SK-N-SH (cell line): ENCODE measurements around the gene EFNB2.
A peak's percentile ranks its signal among the peaks of the same experiment; 100 is the strongest.

Experiments
- FOXM1 ChIP-seq: IDR thresholded peaks from 2 replicates; pipeline ENCODE4 v1.4.0; 2012; ENCODE audit warnings: low read depth, mild to moderate bottlenecking
- MXI1 ChIP-seq: IDR thresholded peaks from 2 replicates; pipeline ENCODE4 v1.6.1; 2012; ENCODE audit warnings: mild to moderate bottlenecking, low read depth, low read length, improper control_type of control experiment
- POLR2AphosphoS5 ChIP-seq: IDR thresholded peaks from 2 replicates; pipeline ENCODE4 v1.6.1; 2012; ENCODE audit warnings: low read depth, low read length
- RAD21 ChIP-seq: IDR thresholded peaks from 2 replicates; pipeline ENCODE4 v1.6.1; 2012; ENCODE audit warnings: mild to moderate bottlenecking, low read length
- TF ChIP-seq, protein P1 (sequence below): fragments of 200-600 bp; sonication (generic); IDR thresholded peaks from 2 replicates; pipeline ENCODE4 v1.6.1; 2017; ENCODE audit warnings: antibody characterized with exemption, mild to moderate bottlenecking, moderate library complexity
- TF ChIP-seq, protein P2 (sequence below): IDR thresholded peaks from 2 replicates; pipeline ENCODE4 v1.6.1; 2012; ENCODE audit warnings: mild to moderate bottlenecking, low read depth, low read length, moderate library complexity

DNA sequence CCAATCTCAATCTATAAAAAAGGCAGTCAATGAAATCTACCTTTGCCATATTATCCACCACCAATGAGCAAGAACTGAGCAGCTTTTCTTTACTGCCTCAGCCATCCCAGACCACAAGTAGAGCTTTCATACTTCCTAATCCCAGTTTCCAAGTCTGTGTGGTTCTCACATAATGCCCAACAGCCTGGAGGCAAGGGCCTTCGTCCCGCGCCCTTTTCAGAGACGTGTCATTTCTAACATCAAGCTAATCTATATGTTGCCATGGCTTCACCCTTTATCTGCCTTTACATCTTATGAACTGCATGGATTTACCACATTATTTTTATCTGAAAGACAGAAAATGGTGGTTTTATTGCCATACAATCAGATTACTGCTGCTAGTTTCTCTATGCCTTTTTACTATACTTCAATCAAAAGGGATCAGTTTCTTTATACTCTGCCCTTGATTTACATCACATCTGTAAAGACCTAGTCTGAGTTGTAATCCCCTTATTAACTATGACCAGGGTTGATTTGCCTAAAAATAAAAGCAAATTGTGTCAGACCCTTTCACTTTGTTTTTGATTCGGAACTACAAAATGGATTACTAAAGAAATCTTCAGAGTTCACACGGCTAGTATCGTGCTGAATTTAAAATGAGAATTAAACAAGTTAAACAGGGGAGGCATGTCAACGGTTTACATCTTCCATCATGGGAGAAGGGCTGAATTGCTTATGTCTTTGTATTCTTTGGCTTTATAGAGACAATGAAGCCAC, 5.9 kb downstream of the EFNB2 start:
- TF ChIP-seq, protein P1, sequence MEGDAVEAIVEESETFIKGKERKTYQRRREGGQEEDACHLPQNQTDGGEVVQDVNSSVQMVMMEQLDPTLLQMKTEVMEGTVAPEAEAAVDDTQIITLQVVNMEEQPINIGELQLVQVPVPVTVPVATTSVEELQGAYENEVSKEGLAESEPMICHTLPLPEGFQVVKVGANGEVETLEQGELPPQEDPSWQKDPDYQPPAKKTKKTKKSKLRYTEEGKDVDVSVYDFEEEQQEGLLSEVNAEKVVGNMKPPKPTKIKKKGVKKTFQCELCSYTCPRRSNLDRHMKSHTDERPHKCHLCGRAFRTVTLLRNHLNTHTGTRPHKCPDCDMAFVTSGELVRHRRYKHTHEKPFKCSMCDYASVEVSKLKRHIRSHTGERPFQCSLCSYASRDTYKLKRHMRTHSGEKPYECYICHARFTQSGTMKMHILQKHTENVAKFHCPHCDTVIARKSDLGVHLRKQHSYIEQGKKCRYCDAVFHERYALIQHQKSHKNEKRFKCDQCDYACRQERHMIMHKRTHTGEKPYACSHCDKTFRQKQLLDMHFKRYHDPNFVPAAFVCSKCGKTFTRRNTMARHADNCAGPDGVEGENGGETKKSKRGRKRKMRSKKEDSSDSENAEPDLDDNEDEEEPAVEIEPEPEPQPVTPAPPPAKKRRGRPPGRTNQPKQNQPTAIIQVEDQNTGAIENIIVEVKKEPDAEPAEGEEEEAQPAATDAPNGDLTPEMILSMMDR, result no peak
- TF ChIP-seq FOXM1 (no peak), MXI1 (peak; percentile 38; the same call in 1 of the 2 replicates), POLR2AphosphoS5 (no peak), RAD21 (no peak)
- TF ChIP-seq, protein P2, sequence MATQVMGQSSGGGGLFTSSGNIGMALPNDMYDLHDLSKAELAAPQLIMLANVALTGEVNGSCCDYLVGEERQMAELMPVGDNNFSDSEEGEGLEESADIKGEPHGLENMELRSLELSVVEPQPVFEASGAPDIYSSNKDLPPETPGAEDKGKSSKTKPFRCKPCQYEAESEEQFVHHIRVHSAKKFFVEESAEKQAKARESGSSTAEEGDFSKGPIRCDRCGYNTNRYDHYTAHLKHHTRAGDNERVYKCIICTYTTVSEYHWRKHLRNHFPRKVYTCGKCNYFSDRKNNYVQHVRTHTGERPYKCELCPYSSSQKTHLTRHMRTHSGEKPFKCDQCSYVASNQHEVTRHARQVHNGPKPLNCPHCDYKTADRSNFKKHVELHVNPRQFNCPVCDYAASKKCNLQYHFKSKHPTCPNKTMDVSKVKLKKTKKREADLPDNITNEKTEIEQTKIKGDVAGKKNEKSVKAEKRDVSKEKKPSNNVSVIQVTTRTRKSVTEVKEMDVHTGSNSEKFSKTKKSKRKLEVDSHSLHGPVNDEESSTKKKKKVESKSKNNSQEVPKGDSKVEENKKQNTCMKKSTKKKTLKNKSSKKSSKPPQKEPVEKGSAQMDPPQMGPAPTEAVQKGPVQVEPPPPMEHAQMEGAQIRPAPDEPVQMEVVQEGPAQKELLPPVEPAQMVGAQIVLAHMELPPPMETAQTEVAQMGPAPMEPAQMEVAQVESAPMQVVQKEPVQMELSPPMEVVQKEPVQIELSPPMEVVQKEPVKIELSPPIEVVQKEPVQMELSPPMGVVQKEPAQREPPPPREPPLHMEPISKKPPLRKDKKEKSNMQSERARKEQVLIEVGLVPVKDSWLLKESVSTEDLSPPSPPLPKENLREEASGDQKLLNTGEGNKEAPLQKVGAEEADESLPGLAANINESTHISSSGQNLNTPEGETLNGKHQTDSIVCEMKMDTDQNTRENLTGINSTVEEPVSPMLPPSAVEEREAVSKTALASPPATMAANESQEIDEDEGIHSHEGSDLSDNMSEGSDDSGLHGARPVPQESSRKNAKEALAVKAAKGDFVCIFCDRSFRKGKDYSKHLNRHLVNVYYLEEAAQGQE, result no peak
